Activated naive CD4-positive, alpha-beta T cell treated with anti-CD3 and anti-CD28 coated beads, Interleukin-2, amount 50 U/mL, for 72 hours (primary cell): ENCODE results near the gene SAYSD1. TPM values are rescaled to one million over a fixed set of nuclear protein-coding genes. Genes with fewer than 3 reads are reported as not detected.

ENCODE experiments used
- ATAC-seq, 2 donors: fragments of 150-1000 bp; cut with Tn5 transposase; 2 replicates each; pipeline ENCODE4 v1.10.0; 2021; ENCODE audit warnings: mild to moderate bottlenecking in 2 of 2, moderate library complexity in 2 of 2
- DNase-seq, 2 donors: peaks; one replicate each; pipeline ENCODE4 v3.0.0; 2021 to 2022; ENCODE audit warnings: low spot score in 2 of 2
- H3K27ac Mint-ChIP-seq, 2 donors: one replicate each; pipeline ENCODE4 v1.8.0; 2022; ENCODE audit warnings: mild to moderate bottlenecking in 2 of 2, mixed read lengths in 2 of 2
- H3K36me3 Mint-ChIP-seq, 2 donors: one replicate each; pipeline ENCODE4 v1.8.0; 2022; ENCODE audit warnings: mixed read lengths in 2 of 2
- H3K9me3 Mint-ChIP-seq, 2 donors: one replicate each; pipeline ENCODE4 v1.8.0; 2022; ENCODE audit warnings: mixed read lengths in 2 of 2
- total RNA-seq, 2 donors: library from RNA; stranded (reverse); gene quantifications; one replicate each; pipeline ENCODE4 v1.2.3, GENCODE V29; 2022

Gene SAYSD1
- total RNA-seq, 2 donors from 2014 or later = 12.3 to 20.8 TPM

DNA sequence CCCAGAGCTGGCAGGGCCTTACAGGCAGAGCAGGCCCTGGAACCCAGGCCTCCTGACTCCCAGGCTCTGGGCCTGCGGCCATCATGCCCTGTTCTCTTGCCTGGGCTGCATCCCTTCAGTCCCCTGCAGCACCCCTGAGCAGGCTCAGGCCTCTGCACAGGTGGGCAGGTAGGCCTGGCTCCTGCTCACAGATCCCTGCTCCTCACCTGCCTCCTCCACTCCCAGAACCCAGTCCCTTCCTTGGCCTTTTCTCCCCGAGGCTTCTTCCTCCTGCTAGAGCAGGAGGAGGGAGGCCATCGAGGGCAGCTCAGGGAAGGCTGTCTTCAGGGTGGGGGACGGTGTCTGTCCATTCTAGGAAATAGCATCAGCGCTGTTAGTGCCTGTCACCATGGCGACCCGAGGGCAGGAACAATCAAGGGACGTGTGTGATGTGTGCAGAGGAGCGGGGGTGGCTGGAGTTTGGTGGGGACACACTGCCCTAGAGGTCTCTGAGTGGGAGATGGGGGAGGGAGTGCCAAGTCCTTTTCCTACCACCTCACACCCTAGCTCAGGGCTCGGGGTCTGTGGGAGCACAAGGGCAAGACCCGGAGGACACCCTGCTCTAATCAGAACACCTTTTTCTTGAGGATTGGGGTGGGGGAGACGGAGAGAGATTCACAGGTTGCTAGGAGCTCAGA lies 39.8 kb downstream of the SAYSD1 start:
- Mint-ChIP-seq H3K27ac (peak overlapping the region; percentile 64 to 84), H3K36me3 (no peaks in the 10 kb centered on the region), H3K9me3 (no peaks in the 10 kb centered on the region)
- no peak for ATAC-seq
- DNase-seq = no peak

DNA sequence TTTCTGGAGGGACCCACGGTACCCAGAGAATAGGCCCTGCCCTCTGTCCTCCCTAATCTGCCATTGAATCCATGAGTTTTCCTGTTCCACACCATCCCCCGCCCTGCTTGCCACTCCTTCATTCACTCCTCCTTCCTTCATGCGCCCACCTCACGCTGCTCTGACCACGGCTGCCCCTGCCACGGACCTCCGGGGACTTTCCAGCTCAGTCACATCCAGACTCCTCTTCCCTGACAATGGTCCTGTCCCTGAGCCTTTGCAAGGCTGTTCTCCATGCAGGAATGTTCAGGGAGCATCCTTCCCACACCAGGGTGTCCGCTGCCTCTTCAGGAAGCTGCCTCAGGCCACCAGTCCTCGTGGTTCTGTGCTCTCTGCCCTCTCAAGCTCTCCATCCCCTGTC lies 40.5 kb downstream of the SAYSD1 start:
- DNase-seq (no peak), ATAC-seq (no peak)
- Mint-ChIP-seq H3K9me3 (no peaks in the 10 kb centered on the region), H3K27ac (peak overlapping the region; percentile 25 to 64), H3K36me3 (no peaks in the 10 kb centered on the region)

DNA sequence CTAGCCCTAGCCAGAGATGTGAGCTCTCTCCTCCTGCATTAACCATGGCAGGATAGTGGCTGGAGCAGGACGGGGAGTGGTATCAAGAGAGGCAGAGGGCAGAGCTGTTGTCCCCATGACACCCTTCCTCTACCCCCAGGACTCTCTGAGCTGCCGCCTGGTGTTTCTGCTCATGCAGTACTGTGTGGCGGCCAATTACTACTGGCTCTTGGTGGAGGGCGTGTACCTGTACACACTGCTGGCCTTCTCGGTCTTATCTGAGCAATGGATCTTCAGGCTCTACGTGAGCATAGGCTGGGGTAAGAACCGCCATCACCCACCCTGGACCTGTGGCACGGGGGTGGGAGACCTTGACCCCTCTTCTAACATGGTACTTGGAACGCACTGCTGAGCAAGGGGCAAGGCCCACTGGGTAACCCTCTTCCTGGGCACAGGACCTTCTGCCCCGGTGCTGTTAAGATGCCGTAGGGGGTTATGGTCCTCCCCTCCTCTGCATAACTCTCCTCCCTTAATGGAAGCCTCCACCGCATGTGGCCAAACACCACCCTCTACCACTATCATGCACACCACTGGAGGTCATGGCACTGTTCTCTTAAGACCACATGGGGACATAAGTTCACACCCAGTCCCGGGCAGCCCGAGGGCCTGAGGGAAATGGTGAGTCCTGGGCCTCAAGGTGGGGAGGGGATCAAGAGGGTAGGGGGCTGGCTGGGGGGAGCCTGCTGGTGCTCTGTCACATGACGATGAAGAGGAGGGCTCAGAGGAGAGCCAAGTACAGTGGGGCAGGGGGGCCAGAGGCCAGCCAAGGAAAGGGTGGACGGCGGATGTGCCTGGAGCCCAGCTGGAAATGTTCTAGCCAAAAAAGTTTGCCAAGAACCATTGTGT lies 41.3 kb downstream of the SAYSD1 start:
- no peaks in the 10 kb centered on the region for H3K36me3 Mint-ChIP-seq
- H3K9me3 Mint-ChIP-seq = no peaks in the 10 kb centered on the region
- DNase-seq (no peak), ATAC-seq (no peak)
- H3K27ac Mint-ChIP-seq = no peak overlapping the region

DNA sequence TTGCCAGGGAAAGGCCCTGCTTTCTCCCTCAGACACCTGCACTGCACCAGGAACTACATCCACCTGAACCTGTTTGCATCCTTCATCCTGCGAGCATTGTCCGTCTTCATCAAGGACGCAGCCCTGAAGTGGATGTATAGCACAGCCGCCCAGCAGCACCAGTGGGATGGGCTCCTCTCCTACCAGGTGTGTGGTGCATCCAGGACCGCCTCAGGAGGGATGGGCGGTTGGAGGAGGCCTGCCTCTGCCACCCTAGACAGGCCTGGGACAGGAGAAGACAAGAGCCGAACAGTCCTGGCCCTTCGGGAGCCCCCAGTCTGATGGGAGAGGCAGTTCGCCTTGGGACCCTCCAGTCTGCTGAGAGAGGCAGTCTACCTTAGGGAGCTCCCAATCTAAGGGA lies 42.2 kb downstream of the SAYSD1 start:
- peak in 1 of 2 donors; percentile 30 for DNase-seq
- Mint-ChIP-seq H3K36me3 (no peaks in the 10 kb centered on the region), H3K9me3 (no peaks in the 10 kb centered on the region), H3K27ac (no peak overlapping the region)
- no peak for ATAC-seq

DNA sequence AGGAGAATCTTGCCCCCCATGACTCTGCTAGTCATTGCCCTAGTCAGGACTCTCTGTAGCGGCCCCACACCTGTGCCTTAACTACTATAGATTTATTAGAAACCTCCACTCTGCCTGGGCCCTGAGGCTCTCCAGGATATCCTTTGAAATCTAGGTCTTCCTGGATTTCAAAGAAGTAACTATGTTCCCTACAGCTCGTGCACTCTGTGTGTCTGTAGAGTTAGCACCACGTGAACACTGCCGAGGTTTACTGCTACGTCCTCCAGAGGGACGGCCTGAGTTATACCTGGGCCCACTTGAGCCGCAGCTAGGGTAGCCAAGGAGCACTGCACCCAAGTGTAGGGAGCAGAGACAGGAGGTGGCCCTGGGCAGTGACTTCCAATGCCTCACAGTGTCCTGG lies 46.6 kb downstream of the SAYSD1 start:
- Mint-ChIP-seq H3K9me3 (no peaks in the 10 kb centered on the region), H3K27ac (no peak overlapping the region), H3K36me3 (no peaks in the 10 kb centered on the region)
- no peak for ATAC-seq
- DNase-seq = no peak

DNA sequence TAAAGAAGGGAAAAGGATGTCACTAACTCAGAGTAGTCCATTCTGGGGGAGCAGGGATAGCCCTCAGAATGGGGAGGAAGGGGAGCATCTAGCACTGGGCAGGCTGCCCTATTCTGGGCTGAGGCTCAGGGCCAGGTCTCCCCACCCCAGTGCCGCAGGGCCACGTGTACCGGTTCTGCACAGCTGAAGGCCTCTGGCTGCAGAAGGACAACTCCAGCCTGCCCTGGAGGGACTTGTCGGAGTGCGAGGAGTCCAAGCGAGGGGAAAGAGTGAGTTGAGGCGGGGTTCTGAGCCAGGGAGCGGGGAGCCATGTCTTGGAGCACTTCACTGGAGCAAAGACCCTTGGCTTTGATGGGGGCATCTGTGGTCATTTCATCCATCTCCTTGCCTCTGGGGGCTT lies 49.4 kb downstream of the SAYSD1 start:
- no peaks in the 10 kb centered on the region for H3K9me3 Mint-ChIP-seq
- DNase-seq = no peak
- no peaks in the 10 kb centered on the region for H3K36me3 Mint-ChIP-seq
- ATAC-seq = no peak
- H3K27ac Mint-ChIP-seq = no peak overlapping the region

DNA sequence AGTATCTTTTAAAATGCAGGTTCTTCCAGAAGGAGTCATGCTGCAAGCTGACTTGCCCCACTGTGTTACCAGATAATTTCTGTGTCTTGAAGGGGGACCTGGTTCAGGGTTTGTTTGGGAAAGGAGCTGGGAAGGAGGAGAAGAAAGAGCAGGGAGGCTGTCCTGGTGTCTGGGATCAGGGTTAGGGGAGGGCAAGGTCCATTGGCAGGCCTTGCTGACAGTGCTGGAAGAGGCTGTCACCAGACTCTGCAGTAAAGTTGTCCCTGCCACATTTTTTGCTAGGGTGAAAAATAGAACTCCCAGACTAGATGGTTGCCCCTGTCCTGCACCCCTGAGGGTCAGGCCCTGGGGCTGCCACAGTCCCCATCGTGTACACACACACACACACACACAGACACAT lies 51.5 kb downstream of the SAYSD1 start:
- H3K27ac Mint-ChIP-seq = peak overlapping the region; percentile 53 to 58
- ATAC-seq = no peak
- H3K36me3 Mint-ChIP-seq = no peaks in the 10 kb centered on the region
- no peak for DNase-seq
- H3K9me3 Mint-ChIP-seq = no peaks in the 10 kb centered on the region

DNA sequence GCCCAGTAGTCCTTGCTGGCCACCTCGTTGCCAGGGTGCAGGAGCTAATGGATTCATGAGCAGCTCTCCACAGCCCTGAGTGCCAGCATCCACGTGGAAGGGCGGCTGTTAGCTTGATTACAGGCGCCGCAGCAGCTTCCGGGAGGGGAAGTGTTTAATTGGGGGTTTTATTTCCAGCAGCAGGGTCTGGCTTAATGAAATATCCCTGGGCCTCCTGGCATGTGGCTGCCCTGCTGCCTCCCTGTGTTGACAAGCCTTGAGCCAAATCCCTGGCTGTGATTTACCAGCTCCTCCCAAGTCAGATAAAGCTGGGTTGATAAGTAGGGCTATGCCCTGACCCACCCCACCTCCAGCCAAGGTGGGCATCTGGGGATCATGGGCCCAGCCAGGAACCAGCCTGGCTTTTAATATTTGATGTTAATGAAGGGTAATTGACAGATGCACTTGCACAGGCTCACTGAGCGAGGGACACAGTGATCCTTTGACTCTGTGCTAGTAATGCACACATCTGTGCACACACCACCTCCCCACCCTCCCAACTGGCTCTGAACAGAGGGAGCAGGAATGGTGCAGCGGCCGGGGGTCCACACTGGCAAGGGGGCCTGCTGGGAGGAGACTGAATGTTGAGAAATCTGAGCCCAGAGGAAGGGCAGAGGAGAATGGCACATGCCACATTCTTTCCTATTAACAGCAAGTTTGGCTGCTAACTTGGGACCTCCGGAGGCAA lies 52.8 kb downstream of the SAYSD1 start:
- Mint-ChIP-seq H3K9me3 (no peaks in the 10 kb centered on the region), H3K27ac (no peak overlapping the region), H3K36me3 (no peaks in the 10 kb centered on the region)
- ATAC-seq = no peak
- DNase-seq = no peak

DNA sequence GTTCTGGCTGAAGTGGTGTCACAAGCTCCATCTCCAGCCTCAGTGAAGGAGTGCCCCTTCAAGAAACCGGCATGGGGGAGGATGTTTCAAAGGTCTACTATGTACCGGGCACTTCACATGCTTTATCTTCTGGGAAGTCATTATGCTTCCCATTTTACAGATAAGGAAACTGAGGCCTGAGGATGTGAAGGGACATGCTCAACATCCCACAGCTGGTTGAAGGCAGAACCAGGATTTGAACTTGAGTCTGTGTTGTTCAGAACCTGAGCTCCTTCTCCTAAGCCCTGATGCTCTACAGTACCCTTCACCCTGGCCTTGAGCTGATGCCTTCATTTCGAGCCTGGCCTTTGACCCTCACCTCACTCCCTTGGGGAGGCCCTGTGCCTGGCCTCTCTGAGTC lies 53.4 kb downstream of the SAYSD1 start:
- H3K9me3 Mint-ChIP-seq = no peaks in the 10 kb centered on the region
- DNase-seq (no peak), ATAC-seq (no peak)
- H3K27ac Mint-ChIP-seq = no peak overlapping the region
- H3K36me3 Mint-ChIP-seq = no peaks in the 10 kb centered on the region

DNA sequence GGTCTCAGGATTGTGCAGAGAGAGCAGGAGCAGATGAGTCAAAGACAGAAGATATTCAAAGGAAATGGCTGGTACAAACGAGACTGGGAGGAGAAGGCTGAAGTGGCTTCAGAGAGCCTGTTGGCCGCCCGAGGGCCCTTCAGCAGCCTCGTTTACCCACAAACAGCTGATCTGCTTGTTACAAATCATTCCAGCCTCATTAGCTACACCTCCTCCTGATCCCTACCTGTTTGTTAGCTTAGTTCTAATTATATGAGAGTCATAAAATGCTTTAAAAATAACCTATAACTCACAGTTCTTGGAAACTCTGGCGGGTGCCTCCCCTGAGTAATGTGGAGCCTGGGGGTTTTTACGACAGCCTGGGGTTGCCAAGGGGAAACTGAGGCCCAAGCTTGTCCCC lies 53.8 kb downstream of the SAYSD1 start:
- Mint-ChIP-seq H3K27ac (peak overlapping the region in 1 of 2 donors; percentile 51), H3K36me3 (no peaks in the 10 kb centered on the region)
- no peak for ATAC-seq

DNA sequence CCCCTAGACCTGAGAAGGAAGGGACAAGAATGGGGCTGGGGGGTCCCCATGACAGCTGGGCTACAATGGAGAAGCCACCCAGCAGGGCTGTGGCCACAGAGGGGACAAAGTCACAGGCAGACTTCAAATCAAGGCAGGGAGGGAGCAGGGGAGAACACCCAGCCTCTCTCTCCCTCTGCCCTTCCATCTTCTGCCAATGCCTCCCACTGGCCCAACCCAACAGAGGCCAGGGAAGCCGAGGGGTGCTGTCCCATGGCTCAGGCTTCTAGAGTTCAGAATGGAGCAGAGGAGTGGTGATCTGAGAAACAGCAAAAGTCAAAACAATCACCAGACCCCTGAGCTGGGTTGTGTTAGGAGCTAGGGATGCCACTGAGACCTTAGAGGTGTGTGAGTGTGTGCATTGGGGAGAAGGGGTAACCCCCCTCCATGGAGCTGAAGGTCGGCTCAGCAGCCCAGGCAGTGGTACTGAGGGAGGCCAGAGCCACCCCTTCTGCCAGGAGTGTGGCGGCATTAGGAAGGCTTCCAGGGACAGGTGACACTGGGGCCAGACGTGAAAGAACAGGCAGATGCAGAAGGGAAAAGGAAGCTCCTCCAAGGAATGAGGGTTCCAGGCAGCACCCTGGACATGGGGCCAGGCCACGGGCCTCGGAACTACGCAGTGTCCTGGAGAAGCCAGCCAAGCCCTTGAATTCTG lies 54.4 kb downstream of the SAYSD1 start:
- H3K36me3 Mint-ChIP-seq = no peaks in the 10 kb centered on the region
- ATAC-seq (no peak), DNase-seq (no peak)
- H3K27ac Mint-ChIP-seq = peak overlapping the region in 1 of 2 donors; percentile 51
- no peaks in the 10 kb centered on the region for H3K9me3 Mint-ChIP-seq

More for the DNA sequence above, 53.8 kb downstream of the SAYSD1 start:
- no peaks in the 10 kb centered on the region for H3K9me3 Mint-ChIP-seq
- no peak for DNase-seq

DNA sequence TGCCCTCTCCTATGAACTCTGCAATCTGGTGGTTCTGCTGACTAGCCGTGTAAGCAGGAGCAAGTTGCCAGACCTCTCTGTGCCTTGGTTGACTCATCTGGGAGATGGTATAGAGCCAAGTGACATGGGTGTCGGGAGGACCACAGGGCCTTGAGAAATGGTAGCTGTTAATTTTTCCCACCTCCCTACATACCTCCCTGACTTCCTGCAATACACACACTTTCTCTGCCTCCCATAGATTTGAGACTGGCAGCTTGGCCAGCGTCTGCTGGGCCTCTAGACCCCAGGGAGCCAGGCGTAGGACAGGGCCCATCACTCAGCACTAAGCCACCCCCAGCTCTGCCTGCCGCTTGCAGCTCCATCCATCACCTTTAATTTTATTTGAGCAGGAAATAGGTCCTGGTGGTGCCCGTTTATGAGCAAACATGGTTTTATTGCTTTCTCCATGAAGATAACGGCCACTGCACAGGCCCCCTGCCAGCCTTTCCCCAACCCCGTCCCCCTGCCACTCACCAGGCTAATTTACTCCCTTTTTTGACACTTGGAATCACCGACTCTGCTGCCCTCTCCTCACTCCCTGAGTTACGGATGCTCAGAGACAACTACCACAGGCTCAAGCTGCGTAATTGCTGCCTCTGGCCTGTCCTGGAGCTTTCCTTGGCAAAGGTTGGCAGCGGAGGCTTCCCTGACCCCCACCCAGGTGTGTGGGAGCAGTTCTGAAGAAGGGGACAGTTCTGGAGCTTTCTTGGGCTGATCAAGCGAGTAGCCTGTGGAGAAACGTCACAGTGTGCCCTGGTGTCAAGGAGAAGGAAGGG lies 55.3 kb downstream of the SAYSD1 start:
- H3K9me3 Mint-ChIP-seq = no peaks in the 10 kb centered on the region
- no peak for ATAC-seq
- no peaks in the 10 kb centered on the region for H3K36me3 Mint-ChIP-seq

DNA sequence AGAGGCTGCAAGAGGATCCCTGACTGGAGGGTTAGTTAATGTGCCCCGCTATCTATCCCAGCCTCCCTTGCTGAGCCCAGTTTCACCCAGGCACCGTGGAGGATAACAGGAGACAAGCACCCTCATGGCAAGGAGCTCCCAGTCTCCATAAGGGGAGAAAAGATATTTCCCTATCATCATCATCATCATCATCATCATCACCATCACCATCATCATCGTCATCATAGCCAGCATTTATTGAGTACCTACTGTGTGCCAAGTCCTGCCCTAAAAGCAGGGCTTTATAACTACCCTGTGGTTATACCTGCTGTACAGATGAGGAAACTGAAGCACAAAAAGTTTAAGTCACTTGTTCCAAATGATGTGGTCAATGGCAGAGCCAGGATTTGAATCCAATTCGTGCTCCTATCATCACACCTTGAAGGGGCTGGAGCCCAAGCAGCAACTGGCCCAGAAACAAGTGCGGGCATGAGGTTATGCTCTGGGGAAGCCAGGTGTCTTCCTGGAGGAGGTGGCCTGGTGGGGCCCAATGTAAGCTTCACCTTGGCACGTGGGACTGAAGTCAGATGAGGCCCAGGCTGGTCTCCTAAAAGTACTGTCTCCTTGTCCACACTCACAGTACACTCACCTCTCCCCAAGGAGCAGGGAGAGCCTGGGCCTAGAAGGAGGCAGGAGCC lies 56.4 kb downstream of the SAYSD1 start:
- Mint-ChIP-seq H3K27ac (no peak overlapping the region), H3K36me3 (no peaks in the 10 kb centered on the region), H3K9me3 (no peaks in the 10 kb centered on the region)
- ATAC-seq (no peak), DNase-seq (no peak)

More for the DNA sequence above, 55.3 kb downstream of the SAYSD1 start:
- H3K27ac Mint-ChIP-seq = no peak overlapping the region
- DNase-seq = no peak

DNA sequence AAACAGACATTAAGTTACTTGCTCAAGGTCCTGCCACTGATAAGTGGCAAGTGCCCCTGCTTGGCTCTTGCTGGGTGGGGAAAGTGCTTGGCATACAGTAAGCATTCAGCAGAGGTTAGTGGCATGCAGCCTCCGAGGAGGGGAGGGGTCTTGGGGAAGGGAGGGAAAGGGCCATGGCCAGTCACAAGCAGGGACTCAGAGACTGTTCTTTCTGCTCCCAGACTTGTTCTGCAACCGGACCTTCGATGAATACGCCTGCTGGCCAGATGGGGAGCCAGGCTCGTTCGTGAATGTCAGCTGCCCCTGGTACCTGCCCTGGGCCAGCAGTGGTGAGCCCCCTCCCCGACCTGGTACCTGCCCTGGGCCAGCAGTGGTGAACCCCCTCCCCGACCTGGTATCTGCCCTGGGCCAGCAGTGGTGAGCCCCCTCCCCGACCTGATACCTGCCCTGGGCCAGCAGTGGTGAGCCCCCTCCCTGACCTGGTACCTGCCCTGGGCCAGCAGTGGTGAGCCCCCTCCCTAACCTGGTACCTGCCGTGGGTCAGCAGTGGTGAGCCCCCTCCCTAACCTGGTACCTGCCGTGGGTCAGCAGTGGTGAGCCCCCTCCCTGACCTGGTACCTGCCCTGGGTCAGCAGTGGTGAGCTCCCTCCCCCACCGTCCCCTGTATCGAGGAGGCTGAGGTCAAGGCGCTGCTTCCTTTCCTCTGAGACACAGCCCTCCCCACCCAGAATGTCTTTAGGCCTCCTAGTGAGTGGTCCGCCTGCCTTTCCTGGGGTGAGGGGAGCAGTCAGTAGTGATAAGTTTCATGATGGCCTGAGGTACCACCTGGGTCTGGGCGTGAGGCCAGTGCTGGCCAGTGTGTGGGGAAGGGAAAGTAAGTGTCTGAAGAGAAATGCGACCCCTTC lies 57.5 kb downstream of the SAYSD1 start:
- DNase-seq (no peak), ATAC-seq (no peak)
- Mint-ChIP-seq H3K9me3 (no peaks in the 10 kb centered on the region), H3K36me3 (no peaks in the 10 kb centered on the region), H3K27ac (no peak overlapping the region)

DNA sequence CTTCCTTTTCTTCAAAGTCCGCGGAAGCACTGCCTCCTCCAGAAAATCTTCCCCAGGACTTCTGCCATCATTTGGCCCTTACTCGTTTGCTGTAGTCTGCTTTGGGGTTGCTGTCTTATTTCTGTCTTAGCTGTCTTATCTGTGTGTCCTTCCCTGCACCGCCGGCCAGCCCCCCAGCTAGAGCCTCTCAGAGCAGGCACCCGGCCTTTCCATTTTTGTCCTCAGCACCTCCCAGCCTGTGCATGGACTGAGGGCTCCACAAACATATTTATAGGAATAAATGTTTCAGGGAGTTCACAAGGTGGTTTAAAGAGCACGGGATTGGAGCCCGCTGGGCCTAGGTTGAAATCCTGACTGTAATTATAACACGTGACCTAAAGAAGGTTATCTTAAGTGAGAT lies 58.3 kb downstream of the SAYSD1 start:
- Mint-ChIP-seq H3K27ac (no peak overlapping the region), H3K9me3 (no peaks in the 10 kb centered on the region), H3K36me3 (no peaks in the 10 kb centered on the region)
- no peak for DNase-seq
- no peak for ATAC-seq
